Ammon's horn (tissue), 1 donor: ENCODE measurements around the gene ZC2HC1C.
A peak's percentile ranks its signal among the peaks of the same experiment; 100 is the strongest.
"Not testable (repeated sequence)": the region's sequence is repeated elsewhere in the genome, so short reads cannot be mapped to it uniquely, and the experiment has no call there.

Source experiments
- DNase-seq: peaks from one replicate; pipeline ENCODE4 v3.0.0-alpha.2; 2016; ENCODE audit warnings: low spot score

Gene ZC2HC1C

DNA sequence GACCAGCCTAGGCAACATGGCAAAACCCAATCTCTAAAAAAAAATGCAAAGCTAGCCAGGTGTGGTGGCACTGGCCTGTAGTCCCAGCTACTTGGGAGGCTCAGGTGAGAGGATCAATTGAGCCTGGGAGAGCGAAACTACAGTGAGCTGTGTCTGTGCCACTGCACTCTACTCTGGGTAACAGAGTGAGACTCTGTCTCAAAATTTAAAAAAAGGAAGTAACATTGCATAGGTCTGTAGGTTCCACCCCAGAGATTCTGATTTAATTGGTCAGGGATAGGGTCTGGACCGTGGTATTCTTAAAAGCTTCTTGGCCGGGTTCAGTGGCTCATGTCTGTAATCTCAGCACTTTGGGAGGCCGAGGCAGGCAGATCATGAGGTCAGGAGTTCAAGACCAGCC is 26.2 kb downstream of the ZC2HC1C start:
- DNase-seq: no peak

DNA sequence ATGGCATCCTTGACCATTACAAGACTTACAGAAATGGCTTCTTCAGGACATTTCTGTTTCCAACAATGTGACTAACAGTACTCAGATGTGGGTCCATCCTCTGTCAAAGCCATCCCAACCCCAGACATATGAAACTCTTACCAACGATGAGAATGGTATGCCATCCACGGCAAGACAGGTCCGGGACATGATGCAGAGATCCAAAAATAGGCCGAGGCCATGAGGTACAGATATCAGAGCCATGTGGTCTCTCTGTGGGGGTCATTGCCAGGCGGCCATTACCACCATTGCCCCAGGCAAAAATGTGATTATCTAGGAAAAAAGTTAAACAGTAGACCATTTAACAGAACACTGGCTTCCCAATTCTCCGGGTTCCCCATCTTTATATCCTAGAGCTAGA is 27.5 kb downstream of the ZC2HC1C start:
- DNase-seq: no peak

DNA sequence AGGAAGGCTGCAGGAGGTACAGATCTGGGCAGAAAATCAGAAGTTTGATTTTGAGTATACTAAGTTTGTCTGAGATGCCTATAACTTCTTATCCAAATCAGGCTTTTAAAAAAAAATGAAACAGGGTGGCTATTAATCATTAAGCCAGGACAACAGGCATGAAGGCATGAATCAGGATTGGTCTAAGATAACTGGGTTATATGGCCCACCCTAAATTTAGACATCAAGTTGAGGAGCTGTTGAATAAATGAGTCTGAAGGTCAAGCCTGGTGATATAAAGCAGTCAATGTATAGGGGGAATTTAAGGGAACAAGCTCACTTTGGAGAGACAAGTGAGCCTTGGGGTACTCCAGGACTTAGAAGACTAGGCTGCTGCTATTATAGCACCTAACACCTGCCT is 28.8 kb downstream of the ZC2HC1C start:
- DNase-seq: no peak

DNA sequence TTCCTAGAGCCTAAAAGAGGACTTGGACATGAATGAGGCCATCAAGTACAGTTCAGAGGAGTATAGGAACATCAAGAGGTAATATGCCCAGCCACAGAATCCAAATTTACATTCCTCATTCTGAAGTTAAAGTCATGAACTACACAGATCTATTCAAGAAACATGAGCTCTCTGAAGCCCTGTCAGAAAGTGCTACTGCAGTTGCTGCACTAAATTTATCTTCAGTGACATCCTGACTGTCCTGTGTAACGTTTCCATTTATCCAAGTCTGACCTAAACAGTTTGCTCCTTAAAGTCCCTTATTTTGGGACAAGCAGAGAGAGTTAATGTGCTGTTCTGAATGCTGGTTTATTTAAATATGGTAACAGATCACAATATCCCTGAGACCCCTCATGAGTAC is 29.2 kb downstream of the ZC2HC1C start:
- DNase-seq: no peak

DNA sequence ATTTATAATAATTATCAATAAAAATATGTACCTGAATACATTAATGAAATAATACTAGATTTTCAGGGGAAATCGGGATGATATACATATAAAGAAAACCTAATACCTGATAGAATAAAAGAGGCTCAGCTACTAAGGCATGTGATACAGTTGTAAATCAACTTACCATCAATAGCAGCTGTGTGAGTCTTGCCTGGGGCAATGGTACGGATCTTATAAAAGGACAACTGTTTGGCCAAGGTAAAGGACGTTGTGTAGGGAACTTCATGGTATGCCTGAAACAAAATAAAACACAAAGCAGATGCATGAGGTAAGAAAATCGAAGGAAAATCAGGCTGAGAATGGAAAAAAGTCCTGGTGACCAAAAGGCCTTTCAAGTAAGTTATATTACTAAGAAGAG is 32.0 kb downstream of the ZC2HC1C start:
- no peak for DNase-seq

DNA sequence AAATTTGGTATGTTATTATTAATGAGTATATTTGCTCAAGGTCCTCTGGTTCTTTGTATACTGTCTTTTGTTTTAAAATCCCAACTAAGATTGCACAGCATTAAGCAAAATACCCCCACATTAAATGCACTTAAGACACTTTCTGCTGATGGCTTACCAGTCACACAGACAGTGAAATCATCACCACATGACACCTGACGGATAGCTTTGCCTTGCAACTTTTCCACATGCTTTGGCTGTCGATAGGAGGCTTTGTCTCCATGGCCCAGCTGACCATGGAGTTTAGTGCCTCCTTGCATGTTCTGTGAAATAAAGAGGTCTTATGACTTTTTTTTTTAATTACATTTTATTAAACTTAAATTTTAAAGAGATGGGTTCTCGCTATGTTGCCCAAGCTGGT is 37.7 kb downstream of the ZC2HC1C start:
- no peak for DNase-seq

DNA sequence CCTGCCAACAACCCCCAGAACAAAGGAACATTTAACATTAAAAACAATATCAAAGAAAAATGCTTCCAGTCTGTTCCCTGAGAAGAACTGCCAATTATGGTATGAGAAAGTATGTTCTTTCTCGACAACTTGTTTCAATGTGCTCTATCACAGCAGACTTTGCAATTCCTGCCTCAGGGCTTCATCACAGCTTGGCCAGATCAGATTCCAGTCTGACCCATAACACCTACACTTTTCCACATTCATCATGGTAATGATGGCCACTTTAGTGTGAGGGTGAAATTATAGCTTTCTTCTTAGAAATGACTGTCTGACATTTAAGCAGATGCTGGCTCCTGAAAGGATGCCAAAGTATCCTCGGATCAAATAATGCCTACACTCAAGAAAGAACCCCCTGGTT is 40.4 kb downstream of the ZC2HC1C start:
- DNase-seq: no peak

DNA sequence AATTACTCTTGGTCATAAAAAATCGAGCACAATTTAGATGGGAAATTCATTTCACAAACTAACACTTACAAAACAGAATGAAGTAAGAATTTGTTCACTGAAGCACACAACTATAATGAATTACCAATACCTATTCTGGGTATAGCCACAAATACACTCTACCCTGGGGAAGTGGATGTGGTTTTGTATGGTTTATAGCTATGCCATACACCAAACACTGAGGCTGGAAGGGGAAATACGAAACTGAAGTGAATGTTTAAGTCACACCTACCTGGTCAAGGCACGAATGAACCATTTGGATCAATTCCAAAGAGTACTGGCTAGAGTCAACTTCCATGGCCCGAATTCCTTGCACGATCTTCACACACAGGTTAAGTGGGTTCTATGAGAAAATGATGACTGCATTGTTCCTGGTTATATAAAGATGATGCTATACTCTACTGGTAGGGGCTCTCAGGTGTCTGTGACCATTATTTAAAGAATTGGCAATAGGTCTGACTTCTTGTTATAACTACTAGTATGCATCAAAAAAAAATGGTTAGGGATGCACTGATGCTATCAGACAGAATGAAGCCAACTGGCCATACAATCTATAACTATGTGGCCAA is 44.6 kb downstream of the ZC2HC1C start:
- no peak for DNase-seq

DNA sequence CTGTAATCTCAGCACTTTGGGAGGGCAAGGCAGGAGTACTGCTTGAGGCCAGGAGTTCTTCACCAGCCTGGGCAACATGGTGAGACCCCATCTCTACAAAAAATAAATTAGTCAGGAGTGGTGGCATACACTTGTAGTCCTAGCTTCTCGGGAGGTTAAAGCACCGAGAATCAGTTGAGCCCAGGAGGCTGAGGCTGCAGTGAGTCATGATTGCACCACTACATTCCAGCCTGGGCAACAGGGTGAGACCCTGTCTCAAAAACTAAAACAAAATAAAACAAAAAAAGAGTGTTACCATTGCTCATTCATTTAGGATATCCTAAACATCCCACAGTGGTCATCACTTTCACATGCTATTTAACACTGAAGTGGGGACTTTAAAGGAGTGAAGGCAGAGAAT is 49.6 kb downstream of the ZC2HC1C start:
- DNase-seq: no peak

DNA sequence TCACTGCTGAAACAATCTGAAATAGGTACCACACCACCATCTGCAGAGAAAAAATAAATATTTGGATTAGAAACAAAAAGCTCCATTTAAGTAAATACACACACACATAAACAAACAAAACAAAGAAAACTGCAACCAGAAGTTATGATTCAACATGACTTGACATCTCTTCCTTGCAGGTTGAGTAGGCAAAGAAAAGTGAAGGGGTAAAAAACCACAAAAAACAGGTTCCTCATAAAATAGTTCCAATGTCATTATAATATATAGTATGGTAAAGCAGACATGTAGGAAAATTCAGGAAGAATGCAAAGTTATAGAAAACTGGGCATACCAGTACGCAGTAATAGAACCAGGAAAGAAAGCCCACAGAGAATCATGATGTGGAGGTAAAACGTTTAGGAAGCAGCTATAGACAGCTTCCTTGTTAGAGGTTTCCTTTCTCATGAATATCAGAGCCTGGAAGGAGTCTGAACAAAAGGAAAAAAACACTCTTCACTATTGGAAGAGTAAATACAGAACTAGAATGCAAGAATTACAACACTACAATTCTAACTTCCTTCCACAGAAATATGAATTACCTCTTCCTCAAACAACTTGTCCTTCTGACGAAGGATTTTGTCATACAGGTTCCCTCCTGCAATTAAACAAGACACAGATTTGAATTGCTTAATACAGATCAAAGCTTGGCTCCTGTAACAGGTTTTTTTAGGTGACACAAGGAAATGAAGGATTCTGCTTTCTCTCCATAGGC is 51.3 kb downstream of the ZC2HC1C start:
- DNase-seq: no peak

DNA sequence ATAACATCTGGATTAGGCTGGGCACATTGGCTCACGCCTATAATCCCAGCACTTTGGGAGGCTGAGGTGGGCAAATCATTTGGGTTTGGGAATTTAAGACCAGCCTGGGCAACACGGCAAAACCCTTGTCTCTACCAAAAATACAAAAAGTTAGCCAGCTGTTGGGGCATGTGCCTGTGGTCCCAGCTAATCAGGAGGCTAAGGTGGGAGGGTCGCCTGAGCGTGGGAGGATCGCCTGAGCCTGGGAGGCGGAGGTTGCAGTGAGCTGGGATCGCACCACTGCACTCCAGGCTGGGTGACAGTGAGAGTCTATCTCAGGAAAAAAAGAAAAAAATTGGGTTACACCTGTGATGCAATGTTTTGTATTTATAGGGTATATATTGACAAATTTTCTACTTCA is 52.1 kb downstream of the ZC2HC1C start:
- no peak for DNase-seq

DNA sequence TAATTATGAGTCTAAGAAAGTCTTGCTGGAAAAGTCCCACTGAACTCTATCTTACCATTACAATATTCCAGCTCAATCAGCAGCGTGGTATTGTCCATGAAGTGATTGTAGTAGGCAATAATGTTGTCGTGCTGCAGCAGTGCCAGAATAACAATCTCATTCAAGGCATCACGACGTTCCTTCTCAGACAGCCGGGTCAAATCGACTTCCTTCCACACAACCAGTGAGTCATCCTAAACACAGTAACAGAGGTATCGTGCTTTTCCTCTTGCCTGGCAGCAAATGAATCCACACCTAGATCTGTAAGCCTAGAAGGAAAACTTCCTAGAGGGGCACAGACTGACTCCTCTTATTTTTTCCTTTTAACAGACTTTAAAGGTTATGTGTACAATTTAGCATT is 54.5 kb downstream of the ZC2HC1C start:
- no peak for DNase-seq

DNA sequence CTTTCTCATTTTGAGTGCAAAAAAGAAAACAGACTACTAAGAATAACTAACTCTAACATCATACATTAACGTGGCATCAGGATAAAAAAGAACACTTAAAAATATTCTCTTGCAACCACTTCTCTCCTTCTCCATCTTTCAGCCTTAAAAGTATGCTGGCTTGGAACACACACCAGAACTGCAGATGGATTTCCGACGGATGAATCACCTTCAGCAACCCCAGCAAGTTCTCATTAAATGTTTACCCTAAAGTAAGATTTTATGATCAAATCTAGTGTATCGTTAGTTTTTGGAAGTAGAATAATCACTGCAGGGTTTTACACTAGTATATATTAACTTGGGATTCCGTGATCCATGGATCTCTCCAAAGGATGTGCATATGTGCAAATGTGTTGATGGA is 56.2 kb downstream of the ZC2HC1C start:
- DNase-seq: no peak

DNA sequence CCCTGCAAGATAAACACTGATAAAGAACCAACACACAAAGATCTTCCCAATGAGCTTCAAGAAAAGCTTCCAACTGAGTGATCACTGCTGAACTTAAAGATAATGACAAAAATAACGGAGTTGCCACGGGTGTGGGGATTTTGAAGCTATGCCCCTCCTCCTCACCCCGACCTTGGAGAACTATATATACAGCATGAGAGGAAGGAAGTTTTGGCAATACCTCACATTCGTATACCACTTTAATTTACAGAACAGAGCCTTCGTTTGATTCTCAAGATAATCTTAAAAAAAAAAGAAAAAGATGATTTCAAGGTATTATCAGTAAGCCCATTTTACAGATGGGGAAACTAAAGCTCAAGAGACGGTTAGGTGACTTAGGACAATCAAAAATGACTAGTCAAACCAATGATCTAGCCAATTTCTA is 56.7 kb downstream of the ZC2HC1C start:
- DNase-seq: no peak

DNA sequence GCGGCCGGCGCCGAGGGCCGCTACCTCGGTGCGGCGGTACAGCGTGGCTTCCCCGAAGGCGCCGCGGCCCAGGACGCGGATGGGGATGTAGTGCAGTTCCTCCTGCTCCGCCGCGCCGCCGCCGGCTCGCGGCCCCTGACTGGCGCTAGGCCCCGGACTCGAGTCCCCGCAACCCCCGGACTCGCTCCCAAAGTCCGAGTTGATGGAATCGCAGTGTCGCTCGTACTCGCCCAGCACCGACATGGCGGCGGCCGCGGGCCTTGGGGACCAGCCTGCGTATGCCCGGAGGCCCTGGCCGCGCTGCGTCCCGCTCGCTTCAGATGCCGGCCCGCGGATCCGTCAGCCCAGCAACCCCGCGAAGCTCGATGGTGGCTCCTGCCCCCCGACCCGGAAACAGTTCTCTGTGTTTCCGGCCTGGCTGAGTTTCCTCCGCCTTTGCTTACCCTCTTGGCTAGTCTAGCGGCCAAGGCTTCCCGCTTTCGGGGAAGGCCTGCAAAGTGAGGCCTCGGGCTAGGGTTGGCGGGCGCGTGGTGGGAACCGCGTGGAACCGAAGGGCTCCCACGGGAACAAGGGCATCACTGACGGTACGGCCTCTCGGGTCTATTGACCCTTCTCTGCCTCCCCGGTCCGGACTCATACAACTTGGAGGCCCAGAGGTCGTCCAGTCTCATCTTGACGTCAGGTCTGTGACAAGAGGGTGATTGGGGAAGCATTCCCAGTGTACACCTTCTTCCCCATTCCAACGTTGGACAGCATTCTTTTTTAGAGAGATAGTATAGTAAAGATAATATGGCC is 57.4 kb downstream of the ZC2HC1C start, which contains the start of gene NEK9:
Gene NEK9, minus strand, starts transcription at position 370 of the 795 bp plus-strand sequence. Its CDS starts 127 bp downstream, at position 243.
- peak; percentile 89 for DNase-seq

DNA sequence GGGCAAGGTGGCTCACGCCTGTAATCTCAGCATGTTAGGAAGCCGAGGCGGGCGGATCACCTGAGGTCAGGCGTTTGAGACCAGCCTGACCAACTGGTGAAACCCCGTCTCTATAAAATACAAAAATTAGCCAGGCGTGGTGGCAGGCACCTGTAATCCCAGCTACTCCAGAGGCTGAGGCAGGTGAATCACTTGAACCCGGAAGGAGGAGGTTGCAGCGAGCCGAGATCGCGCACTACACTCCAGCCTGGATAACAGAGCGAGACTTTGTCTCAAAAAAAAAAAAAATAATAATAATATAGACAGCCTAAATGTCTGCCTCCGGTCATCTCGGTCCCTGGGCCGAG is 58.0 kb downstream of the ZC2HC1C start:
- not testable (repeated sequence) for DNase-seq

DNA sequence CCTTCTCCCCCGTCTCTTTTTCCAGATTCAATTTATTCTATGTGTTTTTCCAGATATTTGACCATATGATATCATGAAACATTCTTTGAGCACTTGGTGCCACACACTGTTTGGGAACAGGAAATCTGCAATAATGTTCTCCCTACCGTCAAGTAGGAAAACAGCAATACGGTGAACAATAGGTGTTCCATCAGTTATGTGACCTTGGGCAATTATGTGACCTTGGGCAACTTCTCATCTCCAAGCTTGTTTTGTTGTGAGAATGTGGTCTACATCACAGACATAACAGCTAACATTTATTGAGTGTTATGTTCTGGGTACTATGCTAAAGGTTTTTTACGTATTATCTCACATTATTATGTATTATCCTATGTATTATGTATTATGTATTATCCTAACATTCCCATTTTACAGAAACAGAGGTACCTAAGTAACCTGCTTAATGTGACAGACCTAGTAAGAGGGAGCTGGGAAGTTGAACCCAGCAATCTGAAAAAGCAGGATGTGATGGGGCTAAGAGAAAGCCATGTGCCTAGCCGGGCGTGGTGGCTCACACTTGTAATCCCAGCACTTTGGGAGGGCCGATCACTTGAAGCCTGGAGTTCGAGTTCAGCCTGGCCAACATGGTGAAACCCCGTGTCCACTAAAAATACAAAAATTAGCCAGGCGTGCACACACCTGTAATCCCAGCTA is 58.6 kb downstream of the ZC2HC1C start:
- no peak for DNase-seq

DNA sequence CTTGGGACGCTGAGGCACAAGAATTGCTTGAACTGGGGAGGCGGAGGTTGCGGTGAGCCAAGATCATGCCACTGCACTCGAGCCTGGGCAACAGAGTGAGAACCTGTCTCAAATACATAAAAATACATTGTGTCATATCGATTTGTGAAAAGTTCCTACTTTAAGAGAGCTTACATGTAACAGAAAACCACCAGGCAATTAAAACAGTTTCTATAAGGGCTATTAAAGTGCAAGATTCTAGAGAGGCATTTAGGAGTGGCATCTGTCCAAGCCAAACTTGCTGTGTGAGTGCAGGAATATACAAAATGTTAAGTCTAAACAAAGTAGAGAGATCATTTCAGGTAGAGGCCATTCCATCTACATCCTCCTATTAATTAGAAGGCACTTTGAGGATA is 59.2 kb downstream of the ZC2HC1C start:
- no peak for DNase-seq
